ENCODE data around the gene FHOD3.

GRCh38 chr18:36685580-36685979, 388.1 kb downstream of the FHOD3 start:
- TF ChIP-seq CTCF (IDR thresholded peaks at IDR 0.05; ENCODE audit: insufficient read depth, low read depth, low read length) (no peak), EZH2 (IDR thresholded peaks at IDR 0.05; ENCODE audit: insufficient read depth, low read length) (no peak)
